HepG2 (cell line): ENCODE results near the gene CADM1. TPM values are rescaled to one million over a fixed set of nuclear protein-coding genes. Genes with fewer than 3 reads are reported as not detected.

ENCODE experiments used
- ATAC-seq: fragments of 200-7000 bp; cut with Tn5 transposase; 3 replicates; pipeline ENCODE4 v1.9.1; 2020; ENCODE audit warnings: mild to moderate bottlenecking, moderate library complexity
- BruUV-seq: library from RNA; stranded (reverse); fragments of 400-500 nt; replicated peaks from 2 replicates; lab custom pipeline; 2021; lab: Mats Ljungman, UMichigan
- CTCF ChIA-PET: fragments of 300-600 bp; formaldehyde crosslinking; extraction: SDS; loops from one replicate; lab custom pipeline; 2021; ENCODE audit warnings: low total read pairs, inconsistent platforms, low intra/inter-chr PET ratio; lab: Yijun Ruan, JAX
- POLR2A ChIA-PET: fragments of 350-600 bp; sonication (Branson Sonifier 250); formaldehyde crosslinking; loops from one replicate; lab custom pipeline; 2020; ENCODE audit warnings: antibody characterized with exemption, inconsistent platforms; lab: Yijun Ruan, JAX
- DNase-seq: peaks from one replicate; pipeline ENCODE4 v3.0.0-alpha.2; 2015; ENCODE audit warnings: low spot score
- FAIRE-seq: peaks from 3 replicates; lab custom pipeline; 2011; peaks lifted over from hg19 to GRCh38; lab: Jason Lieb, UNC
- H2AFZ ChIP-seq: one replicate; pipeline ENCODE4 v1.6.1; 2011; ENCODE audit warnings: low read length, inconsistent platforms
- H3K27ac ChIP-seq: fragments of 300-600 bp; 3 replicates; pipeline ENCODE4 v1.8.0; 2011; ENCODE audit warnings: mixed run types, mild to moderate bottlenecking, mixed read lengths, low read length, inconsistent platforms; ENCODE audit not compliant: insufficient read depth; ENCODE audit errors: extremely low read length
- H3K27me3 ChIP-seq, 2 experiments: fragments of 200-600 bp in 1 of 2; 2 replicates in 1 of 2; 3 replicates in 1 of 2; pipeline versions ENCODE4 v1.6.0 to v1.8.0; 2011; ENCODE audit warnings: low read length in 2 of 2, mild to moderate bottlenecking in 2 of 2, moderate library complexity in 2 of 2, inconsistent platforms in 1 of 2; ENCODE audit not compliant: insufficient read depth in 2 of 2, control insufficient read depth in 1 of 2
- H3K36me3 ChIP-seq, 2 experiments: fragments of 200-600 bp in 1 of 2; replicated peaks in 1 of 2; 2 replicates in 1 of 2; 3 replicates in 1 of 2; pipeline versions ENCODE4 v1.5.1 to v1.8.0; 2011; ENCODE audit warnings: low read length in 2 of 2, inconsistent platforms in 1 of 2; ENCODE audit not compliant: insufficient read depth in 2 of 2, control insufficient read depth in 1 of 2
- H3K4me1 ChIP-seq: 2 replicates; pipeline ENCODE4 v1.5.1; 2012; ENCODE audit warnings: low read length, inconsistent platforms; ENCODE audit not compliant: insufficient read depth
- H3K4me2 ChIP-seq: 2 replicates; pipeline ENCODE4 v1.6.0; 2011; ENCODE audit warnings: low read depth, low read length, inconsistent platforms
- H3K4me3 ChIP-seq, 3 experiments: fragments of 200-600 bp in 1 of 3; sonication (generic), shearing (Covaris generic) in 1 of 3; replicated peaks in 1 of 3; 2 replicates each; pipeline ENCODE4 v1.5.1; 2011 to 2016; ENCODE audit warnings: low read length in 3 of 3, inconsistent platforms in 2 of 3, low read depth in 2 of 3, mild to moderate bottlenecking in 2 of 3, control low read depth in 1 of 3, mixed read lengths in 1 of 3; ENCODE audit not compliant: insufficient read depth in 1 of 3
- H3K79me2 ChIP-seq: one replicate; pipeline ENCODE4 v1.6.1; 2011; ENCODE audit warnings: low read length, inconsistent platforms; ENCODE audit not compliant: insufficient read depth
- H3K9ac ChIP-seq: 2 replicates; pipeline ENCODE4 v1.6.0; 2011; ENCODE audit warnings: mild to moderate bottlenecking, low read depth, low read length, inconsistent platforms; ENCODE audit not compliant: insufficient read depth
- H3K9me3 ChIP-seq: 2 replicates; pipeline ENCODE4 v1.5.1; 2012; ENCODE audit warnings: mild to moderate bottlenecking, low read length
- H4K20me1 ChIP-seq: 2 replicates; pipeline ENCODE4 v1.6.0; 2011; ENCODE audit warnings: inconsistent platforms, mild to moderate bottlenecking, low read length, moderate library complexity; ENCODE audit not compliant: insufficient read depth
- ARHGAP35 ChIP-seq: sonication (generic); formaldehyde crosslinking; IDR thresholded peaks from 2 replicates; pipeline ENCODE4 v1.9.0; 2022; ENCODE audit warnings: mild to moderate bottlenecking, inconsistent platforms, moderate library complexity, missing genetic modification reagents, borderline replicate concordance
- ARNT ChIP-seq: fragments of 450-650 bp; IDR thresholded peaks from 2 replicates; pipeline ENCODE4 v1.6.1; 2017
- DPF2 ChIP-seq: sonication (generic); formaldehyde crosslinking; IDR thresholded peaks from 2 replicates; pipeline ENCODE4 v1.4.0; 2020; ENCODE audit warnings: mild to moderate bottlenecking, low read depth, missing genetic modification reagents, borderline replicate concordance
- HCFC1 ChIP-seq: fragments of 150-350 bp; IDR thresholded peaks from 2 replicates; pipeline ENCODE4 v1.6.1; 2014; ENCODE audit warnings: low read depth, low read length
- HNF1B ChIP-seq: sonication (generic); formaldehyde crosslinking; IDR thresholded peaks from 2 replicates; pipeline ENCODE4 v1.5.1; 2020; ENCODE audit warnings: mild to moderate bottlenecking, moderate library complexity, missing genetic modification reagents
- KDM5B ChIP-seq: sonication (generic); formaldehyde crosslinking; IDR thresholded peaks from 2 replicates; pipeline ENCODE4 v1.4.0; 2020; ENCODE audit warnings: missing genetic modification reagents, mild to moderate bottlenecking, borderline replicate concordance
- KLF6 ChIP-seq: IDR thresholded peaks from 2 replicates; pipeline ENCODE4 v1.8.0; 2016; ENCODE audit warnings: missing biosample characterization, missing genetic modification reagents
- PAX8 ChIP-seq: sonication (generic); formaldehyde crosslinking; IDR thresholded peaks from 2 replicates; pipeline ENCODE4 v1.8.0; 2022; ENCODE audit warnings: mild to moderate bottlenecking, missing genetic modification reagents, borderline replicate concordance
- PHF5A ChIP-seq: IDR thresholded peaks from one replicate; pipeline ENCODE4 v1.6.1; 2018; ENCODE audit warnings: low read depth, missing genetic modification reagents; ENCODE audit not compliant: unreplicated experiment
- REST ChIP-seq, 2 experiments: IDR thresholded peaks; 2 replicates each; pipeline ENCODE4 v1.6.1; 2011 to 2012; ENCODE audit warnings: low read length in 2 of 2, borderline replicate concordance in 1 of 2, low read depth in 1 of 2, mild to moderate bottlenecking in 1 of 2, moderate library complexity in 1 of 2
- TIGD3 ChIP-seq: sonication (generic); formaldehyde crosslinking; IDR thresholded peaks from 2 replicates; pipeline ENCODE4 v1.5.1; 2020; ENCODE audit warnings: mild to moderate bottlenecking, missing genetic modification reagents, borderline replicate concordance
- ZNF350 ChIP-seq: sonication (generic); formaldehyde crosslinking; IDR thresholded peaks from 2 replicates; pipeline ENCODE4 v1.4.0; 2020; ENCODE audit warnings: mild to moderate bottlenecking, low read depth, missing genetic modification reagents, borderline replicate concordance
- ZNF549 ChIP-seq: sonication (generic); formaldehyde crosslinking; IDR thresholded peaks from 2 replicates; pipeline ENCODE4 v1.5.0; 2020; ENCODE audit warnings: missing genetic modification reagents
- ZNF709 ChIP-seq: sonication (generic); formaldehyde crosslinking; IDR thresholded peaks from 2 replicates; pipeline ENCODE4 v1.5.0; 2020; ENCODE audit warnings: mild to moderate bottlenecking, missing genetic modification reagents
- ZNF740 ChIP-seq: sonication (generic); formaldehyde crosslinking; IDR thresholded peaks from 2 replicates; pipeline ENCODE4 v1.4.0; 2020; ENCODE audit warnings: missing genetic modification reagents
- ZNF879 ChIP-seq: sonication (generic); formaldehyde crosslinking; IDR thresholded peaks from 2 replicates; pipeline ENCODE4 v1.8.1; 2023; ENCODE audit warnings: missing genetic modification reagents
- ZUFSP ChIP-seq: sonication (generic); formaldehyde crosslinking; IDR thresholded peaks from 2 replicates; pipeline ENCODE4 v1.9.0; 2021; ENCODE audit warnings: missing genetic modification reagents, mild to moderate bottlenecking, borderline replicate concordance
- WGBS: methylation state at CpG from one replicate; pipeline ENCODE4 v1.1.6; 2017; ENCODE audit warnings: low lambda C conversion rate; 5-methylcytosine and 5-hydroxymethylcytosine counted together
- in situ Hi-C: cut with HindIII; loops from 2 replicates; pipeline ENCODE4 v1.10.0; 2017; ENCODE audit warnings: low pct_unique_long_range_greater_than_20kb; ENCODE audit not compliant: extremely low pct_ligation_motif_present
- intact Hi-C: fragments of 100-400 bp; cut with micrococcal nuclease; formaldehyde crosslinking; loops from one replicate; pipeline ENCODE4 v1.10.0; 2022; ENCODE audit not compliant: unreplicated experiment
- polyA plus RNA-seq, 8 experiments: library from polyadenylated mRNA; depleted of rRNA in 3 of 8; stranded (reverse) in 7 of 8; unstranded in 1 of 8; fragments of >200 nt; fragmentation: Illumina TruSeq in 4 of 8; extraction: Trizol in 4 of 8; gene quantifications; 2 replicates each; pipeline versions ENCODE4 v1.2.1 to v1.2.3, GENCODE V29; 2011 to 2016; ENCODE audit warnings: low read depth in 4 of 8, missing spikeins in 1 of 8, mixed read lengths in 1 of 8; ENCODE audit not compliant: insufficient read depth in 1 of 8
- total RNA-seq, 5 experiments: library from RNA; depleted of rRNA; stranded (reverse); fragments of >200 nt; fragmentation: Illumina TruSeq; extraction: Trizol; gene quantifications; 2 replicates each; pipeline ENCODE4 v1.2.3, GENCODE V29; 2016; ENCODE audit warnings: low read depth in 1 of 5

The CADM1 gene
- total and polyA plus RNA-seq, 2 of the 13 experiments (the other 11 are each of a cell fraction or from before 2014, with no cell fraction given), result 71.3 to 122 TPM

- BruUV-seq, result no TSS peak
- in situ Hi-C loops, result no loop called here
- peaks cover 22% of the 10 kb centered on the region for H3K4me1 ChIP-seq
- H3K27me3 ChIP-seq, result no peaks in the 10 kb centered on the region
- no peak for FAIRE-seq
- TF ChIP-seq ZNF879 (CRISPR knock-in tag) (no peak), PHF5A (CRISPR knock-in tag) (no peak), ZNF740 (no peak), KLF6 (CRISPR knock-in tag) (no peak), HNF1B (CRISPR knock-in tag) (no peak), ARNT (no peak), PAX8 (CRISPR knock-in tag) (no peak), DPF2 (CRISPR knock-in tag) (no peak), TIGD3 (CRISPR knock-in tag) (no peak), ZUFSP (no peak), ARHGAP35 (CRISPR knock-in tag) (no peak), ZNF350 (CRISPR knock-in tag) (no peak), ZNF549 (CRISPR knock-in tag) (no peak), REST (IDR thresholded peaks at IDR 0.05; ENCODE audit: borderline replicate concordance in 1 of 2, low read depth in 1 of 2, low read length in 2 of 2) (no peak), HCFC1 (no peak), KDM5B (CRISPR knock-in tag) (no peak), ZNF709 (CRISPR knock-in tag) (no peak)
- TF ChIP-seq, all 625 proteins: peak for 0
- ATAC-seq (no peak), DNase-seq (no peak)
- Histone ChIP-seq H3K79me2 (no peaks in the 10 kb centered on the region), H3K36me3 (no peaks in the 10 kb centered on the region; a peak in 1 of 5 replicates), H3K4me3 (no peak overlapping the region), H3K27ac (no peak overlapping the region), H2AFZ (no peak overlapping the region), H3K9ac (no peak overlapping the region), H4K20me1 (no peaks in the 10 kb centered on the region; the same call in 1 of the 2 replicates), H3K9me3 (no peaks in the 10 kb centered on the region), H3K4me2 (no peak overlapping the region)
- ChIA-PET CTCF (no interaction called here), POLR2A (no interaction called here)
- intact Hi-C loops, result no loop called here
- WGBS, result 96% methylated on average over 8 of the region's 8 CpGs
Observed at GRCh38 chr11:115276799-115277198, 227.4 kb downstream of the CADM1 start.
